Caco-2 (cell line): ENCODE data around the gene WRAP73. TPM values are rescaled to one million over a fixed set of nuclear protein-coding genes. Genes with fewer than 3 reads are reported as not detected.

Experiments
- BruUV-seq: library from RNA; stranded (reverse); fragments of 400-500 nt; replicated peaks from 2 replicates; lab custom pipeline; 2021; lab: Mats Ljungman, UMichigan
- CTCF ChIA-PET: fragments of 300-600 bp; sonication (Branson Sonifier 250); formaldehyde crosslinking; loops from one replicate; lab custom pipeline; 2022; ENCODE audit warnings: antibody characterized with exemption; lab: Charles Lee
- POLR2A ChIA-PET: fragments of 300-600 bp; sonication (Branson Sonifier 250); formaldehyde crosslinking; loops from one replicate; lab custom pipeline; 2022; ENCODE audit warnings: antibody characterized with exemption; lab: Charles Lee
- DNase-seq, 2 experiments: peaks; one replicate each; pipeline versions ENCODE4 v3.0.0 to v3.0.0-alpha.2; 2020 to 2022
- H3K27me3 ChIP-seq: replicated peaks from 2 replicates; pipeline ENCODE4 v1.6.0; 2011; ENCODE audit warnings: low read length; ENCODE audit not compliant: control insufficient read depth, insufficient read depth
- H3K36me3 ChIP-seq: 2 replicates; pipeline ENCODE4 v1.5.1; 2011; ENCODE audit warnings: low read length; ENCODE audit not compliant: control insufficient read depth, insufficient read depth
- H3K4me1 ChIP-seq: fragments of 250-450 bp; sonication (Bioruptor Pico); 2 replicates; pipeline ENCODE4 v1.5.1; 2020; ENCODE audit warnings: mild to moderate bottlenecking
- H3K4me3 ChIP-seq: 2 replicates; pipeline ENCODE4 v1.5.1; 2011; ENCODE audit warnings: low read depth, mild to moderate bottlenecking, control low read depth, low read length
- H3K9me3 ChIP-seq: fragments of 250-450 bp; sonication (Bioruptor Pico); 2 replicates; pipeline ENCODE4 v1.5.1; 2020; ENCODE audit warnings: mild to moderate bottlenecking, moderate library complexity
- H3K27ac Mint-ChIP-seq: one replicate; pipeline ENCODE4 v1.8.0; 2022; ENCODE audit warnings: mixed read lengths; ENCODE audit not compliant: unreplicated experiment
- H3K27me3 Mint-ChIP-seq: one replicate; pipeline ENCODE4 v1.8.0; 2022; ENCODE audit warnings: mixed read lengths; ENCODE audit not compliant: insufficient read depth, unreplicated experiment
- H3K36me3 Mint-ChIP-seq: one replicate; pipeline ENCODE4 v1.8.0; 2022; ENCODE audit warnings: mild to moderate bottlenecking, mixed read lengths; ENCODE audit not compliant: insufficient read depth, unreplicated experiment
- H3K4me1 Mint-ChIP-seq: one replicate; pipeline ENCODE4 v1.8.0; 2022; ENCODE audit warnings: low read depth, mixed read lengths; ENCODE audit not compliant: unreplicated experiment
- H3K4me3 Mint-ChIP-seq: one replicate; pipeline ENCODE4 v1.8.0; 2022; ENCODE audit warnings: mild to moderate bottlenecking, moderate library complexity, mixed read lengths; ENCODE audit not compliant: unreplicated experiment
- H3K9me3 Mint-ChIP-seq: one replicate; pipeline ENCODE4 v1.8.0; 2022; ENCODE audit warnings: mixed read lengths; ENCODE audit not compliant: unreplicated experiment
- intact Hi-C: fragments of 100-400 bp; cut with micrococcal nuclease; formaldehyde crosslinking; loops from one replicate; pipeline ENCODE4 v1.10.0; 2022; ENCODE audit not compliant: unreplicated experiment
- total RNA-seq: library from RNA; stranded (reverse); gene quantifications from 2 replicates; pipeline ENCODE4 v1.2.3, GENCODE V29; 2022
- TF ChIP-seq, protein P1 (sequence below), 2 experiments: fragments of 200-600 bp in 1 of 2; IDR thresholded peaks; 1 replicate in 1 of 2; 2 replicates in 1 of 2; pipeline versions ENCODE4 v1.5.1 to v1.8.0; 2011 to 2022; ENCODE audit warnings: antibody characterized with exemption in 1 of 2, control low read depth in 1 of 2, inconsistent platforms in 1 of 2, low read depth in 1 of 2, low read length in 1 of 2, mild to moderate bottlenecking in 1 of 2, moderate library complexity in 1 of 2; ENCODE audit not compliant: insufficient read depth in 1 of 2, severe bottlenecking in 1 of 2, unreplicated experiment in 1 of 2

The WRAP73 gene
- total RNA-seq, 1 experiment from 2014 or later, result 31.6 TPM

GRCh38 chr1:3598522-3599285, 51.2 kb downstream of the WRAP73 start:
- no peaks in the 10 kb centered on the region for H3K36me3 Mint-ChIP-seq
- no peaks in the 10 kb centered on the region for H3K9me3 Mint-ChIP-seq
- Histone ChIP-seq H3K36me3 (no peaks in the 10 kb centered on the region), H3K4me1 (no peaks in the 10 kb centered on the region), H3K9me3 (no peaks in the 10 kb centered on the region), H3K27me3 (no peaks in the 10 kb centered on the region), H3K4me3 (no peak overlapping the region)
- intact Hi-C loops, result no loop called here
- POLR2A ChIA-PET, result no interaction called here
- TF ChIP-seq, protein P1, sequence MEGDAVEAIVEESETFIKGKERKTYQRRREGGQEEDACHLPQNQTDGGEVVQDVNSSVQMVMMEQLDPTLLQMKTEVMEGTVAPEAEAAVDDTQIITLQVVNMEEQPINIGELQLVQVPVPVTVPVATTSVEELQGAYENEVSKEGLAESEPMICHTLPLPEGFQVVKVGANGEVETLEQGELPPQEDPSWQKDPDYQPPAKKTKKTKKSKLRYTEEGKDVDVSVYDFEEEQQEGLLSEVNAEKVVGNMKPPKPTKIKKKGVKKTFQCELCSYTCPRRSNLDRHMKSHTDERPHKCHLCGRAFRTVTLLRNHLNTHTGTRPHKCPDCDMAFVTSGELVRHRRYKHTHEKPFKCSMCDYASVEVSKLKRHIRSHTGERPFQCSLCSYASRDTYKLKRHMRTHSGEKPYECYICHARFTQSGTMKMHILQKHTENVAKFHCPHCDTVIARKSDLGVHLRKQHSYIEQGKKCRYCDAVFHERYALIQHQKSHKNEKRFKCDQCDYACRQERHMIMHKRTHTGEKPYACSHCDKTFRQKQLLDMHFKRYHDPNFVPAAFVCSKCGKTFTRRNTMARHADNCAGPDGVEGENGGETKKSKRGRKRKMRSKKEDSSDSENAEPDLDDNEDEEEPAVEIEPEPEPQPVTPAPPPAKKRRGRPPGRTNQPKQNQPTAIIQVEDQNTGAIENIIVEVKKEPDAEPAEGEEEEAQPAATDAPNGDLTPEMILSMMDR (IDR thresholded peaks at IDR 0.05; ENCODE audit: insufficient read depth in 1 of 2, low read depth in 1 of 2, low read length in 1 of 2, severe bottlenecking in 1 of 2, unreplicated experiment in 1 of 2), result no peak
- H3K27me3 Mint-ChIP-seq, result no peaks in the 10 kb centered on the region
- no peak overlapping the region for H3K4me3 Mint-ChIP-seq
- H3K4me1 Mint-ChIP-seq, result no peaks in the 10 kb centered on the region
- BruUV-seq, result no TSS peak
- H3K27ac Mint-ChIP-seq, result no peak overlapping the region
- CTCF ChIA-PET, result no interaction called here
- no peak for DNase-seq

DNA sequence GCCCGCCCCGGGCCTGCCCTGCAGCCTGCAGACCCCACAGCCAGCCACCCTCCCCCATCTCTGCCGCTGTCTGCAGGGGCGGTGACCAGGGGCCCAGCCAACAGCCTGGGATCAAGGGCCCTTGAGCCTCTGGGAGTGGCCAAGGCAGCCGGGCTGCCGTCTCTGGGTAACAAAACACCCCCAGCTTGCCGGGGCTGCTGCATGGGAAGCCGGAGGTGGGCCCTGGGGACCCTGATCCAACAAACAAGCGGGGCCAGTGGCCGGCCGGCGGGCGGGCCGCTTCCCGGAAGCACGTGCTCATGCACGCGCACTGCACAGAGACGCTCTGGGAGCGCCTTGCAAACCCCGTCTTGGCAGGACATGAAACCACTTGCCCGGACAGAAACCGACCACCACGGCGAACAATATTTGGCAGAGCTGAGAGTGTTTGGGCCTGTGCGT, 51.8 kb downstream of the WRAP73 start:
- Mint-ChIP-seq H3K4me1 (no peaks in the 10 kb centered on the region), H3K9me3 (no peaks in the 10 kb centered on the region), H3K27ac (no peak overlapping the region), H3K27me3 (no peaks in the 10 kb centered on the region), H3K4me3 (no peak overlapping the region), H3K36me3 (no peaks in the 10 kb centered on the region)
- no peaks in the 10 kb centered on the region for H3K36me3 ChIP-seq
- H3K4me1 ChIP-seq, result no peaks in the 10 kb centered on the region
- intact Hi-C loops, result no loop called here
- no peaks in the 10 kb centered on the region for H3K27me3 ChIP-seq
- H3K4me3 ChIP-seq, result no peak overlapping the region
- no peak for DNase-seq
- ChIA-PET POLR2A (no interaction called here), CTCF (no interaction called here)
- TF ChIP-seq, protein P1 (IDR thresholded peaks at IDR 0.05; ENCODE audit: insufficient read depth in 1 of 2, low read depth in 1 of 2, low read length in 1 of 2, severe bottlenecking in 1 of 2, unreplicated experiment in 1 of 2), result no peak
- H3K9me3 ChIP-seq, result no peaks in the 10 kb centered on the region
- no TSS peak for BruUV-seq

DNA sequence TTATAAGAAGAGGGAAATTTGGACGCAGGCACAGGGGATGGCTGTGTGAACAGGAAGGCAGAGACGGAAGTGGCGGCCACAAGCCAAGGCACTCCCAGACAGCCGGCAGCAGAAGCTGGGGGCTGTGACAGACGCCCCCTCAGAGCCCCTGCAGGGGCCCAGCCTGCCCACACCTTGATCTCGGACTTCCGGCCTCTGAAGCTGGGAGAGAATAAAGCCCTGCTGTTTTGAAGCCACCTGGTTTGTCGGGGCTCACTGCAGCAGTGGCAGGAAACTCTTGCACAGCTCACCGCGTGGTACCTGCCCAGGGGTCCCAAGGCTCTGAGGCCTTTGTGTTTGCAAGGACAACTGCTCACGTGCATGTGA, 52.3 kb downstream of the WRAP73 start:
- Mint-ChIP-seq H3K27ac (no peak overlapping the region), H3K36me3 (no peaks in the 10 kb centered on the region), H3K27me3 (no peaks in the 10 kb centered on the region), H3K9me3 (no peaks in the 10 kb centered on the region), H3K4me1 (no peaks in the 10 kb centered on the region), H3K4me3 (no peak overlapping the region)
- no TSS peak for BruUV-seq
- no peak for DNase-seq
- Histone ChIP-seq H3K4me3 (no peak overlapping the region), H3K27me3 (no peaks in the 10 kb centered on the region), H3K36me3 (no peaks in the 10 kb centered on the region), H3K4me1 (no peaks in the 10 kb centered on the region), H3K9me3 (no peaks in the 10 kb centered on the region)
- POLR2A ChIA-PET, result no interaction called here
- intact Hi-C loops, result no loop called here
- TF ChIP-seq, protein P1 (IDR thresholded peaks at IDR 0.05; ENCODE audit: insufficient read depth in 1 of 2, low read depth in 1 of 2, low read length in 1 of 2, severe bottlenecking in 1 of 2, unreplicated experiment in 1 of 2), result no peak
- CTCF ChIA-PET, result no interaction called here
